ENCODE data around the gene CITED2. TPM values are rescaled to one million over a fixed set of nuclear protein-coding genes. Genes with fewer than 3 reads are reported as not detected.

Gene CITED2
- total and polyA plus RNA-seq, 7 experiments from 2014 or later, result 30.6 to 152 (median 112) TPM

DNA sequence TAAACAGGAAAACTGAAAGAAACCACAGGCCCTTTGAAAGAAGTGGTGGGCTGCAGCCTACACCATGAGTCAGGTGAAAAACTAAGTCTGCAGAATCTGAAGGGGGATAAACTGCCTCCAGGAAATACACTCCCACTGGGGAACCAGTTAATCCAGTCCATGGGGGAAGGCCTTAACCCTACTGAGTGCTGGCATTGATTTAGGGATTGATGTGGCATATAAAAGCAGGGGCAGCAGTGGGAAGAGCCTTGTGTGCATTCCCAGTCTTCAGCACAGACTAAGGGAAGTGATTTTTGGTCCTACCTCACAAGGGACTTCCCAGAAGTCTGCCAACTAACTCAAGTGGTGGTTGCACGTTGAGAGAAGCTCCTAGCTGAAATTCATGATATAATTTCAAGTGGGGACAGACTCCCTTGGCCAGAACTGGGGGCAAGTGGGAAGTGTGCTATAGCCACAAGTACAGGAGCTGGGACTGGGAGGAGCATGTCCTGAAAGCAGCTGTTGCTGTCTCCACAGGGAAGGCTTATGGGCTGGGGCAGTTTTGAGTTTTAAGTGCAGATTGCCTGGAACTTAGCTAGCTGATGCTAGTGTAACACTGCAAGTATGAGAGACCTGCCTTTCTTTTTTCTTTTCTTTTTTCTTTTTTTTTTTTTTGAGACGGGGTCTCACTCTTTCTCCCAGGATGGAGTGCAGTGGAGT lies 31.2 kb downstream of the CITED2 start:
- POLR2A ChIA-PET, result interaction anchor here (1.1 kb wide), 1 partner anchor 13 kb away, joined by 4 read pairs; no protein-coding TSS in a partner anchor
- Mint-ChIP-seq H3K27me3 (no peaks in the 10 kb centered on the region), H3K27ac (peak overlapping the region in 4 of 9 donors; percentile 11 to 54 (median 47))

GRCh38 chr6:139341060-139341459 lies 33.4 kb downstream of the CITED2 start:
- Histone ChIP-seq H3K36me3 (ENCODE audit: control insufficient read depth in 2 of 3, insufficient read depth in 3 of 3, low read length in 3 of 3) (no peaks in the 10 kb centered on the region), H3K4me1 (ENCODE audit: control insufficient read depth in 2 of 2, insufficient read depth in 2 of 2, low read length in 2 of 2) (peaks cover 0 to 16% of the 10 kb centered on the region in 2 donors), H3K9me3 (ENCODE audit: control insufficient read depth in 2 of 3, low read length in 3 of 3) (no peaks in the 10 kb centered on the region), H3K4me3 (ENCODE audit: low read length) (no peak overlapping the region), H3K27ac (ENCODE audit: low read depth, low read length) (no peak overlapping the region), H3K27me3 (ENCODE audit: control insufficient read depth in 2 of 2, insufficient read depth in 2 of 2, low read length in 2 of 2) (no peaks in the 10 kb centered on the region)
- H3K4me3 Mint-ChIP-seq, result no peak overlapping the region
- CTCF ChIA-PET, result interaction anchor here (0.5 to 0.6 kb wide), 2 partner anchors 228 to 525 kb away, joined by 3 read pairs; no protein-coding TSS in a partner anchor
- peaks cover 0 to 11% (median 3%) of the 10 kb centered on the region in 11 donors for H3K9me3 Mint-ChIP-seq
- POLR2A ChIA-PET, result no interaction called here
- intact Hi-C loops (cut with micrococcal nuclease), result no loop called here
- no peak for ATAC-seq
- H3K36me3 Mint-ChIP-seq, result peaks cover 0 to 6% (median 0%) of the 10 kb centered on the region in 5 donors
- no peak for DNase-seq
- H3K27me3 Mint-ChIP-seq, result no peaks in the 10 kb centered on the region
- H3K27ac Mint-ChIP-seq, result no peak overlapping the region
- H3K4me1 Mint-ChIP-seq, result peaks cover 5 to 32% (median 20%) of the 10 kb centered on the region in 7 donors

More for the DNA sequence above, 31.2 kb downstream of the CITED2 start:
- Mint-ChIP-seq H3K36me3 (peaks cover 0 to 6% (median 0%) of the 10 kb centered on the region in 5 donors), H3K4me1 (peaks cover 5 to 28% (median 20%) of the 10 kb centered on the region in 7 donors), H3K9me3 (peaks cover 0 to 11% (median 3%) of the 10 kb centered on the region in 11 donors), H3K4me3 (peak overlapping the region in 5 of 10 donors; percentile 10 to 56 (median 31))
- no peak overlapping the region for H3K27ac ChIP-seq (ENCODE audit: low read depth, low read length)
- DNase-seq (no peak), ATAC-seq (peak; percentile 12)
- no peaks in the 10 kb centered on the region for H3K27me3 ChIP-seq (ENCODE audit: control insufficient read depth in 2 of 2, insufficient read depth in 2 of 2, low read length in 2 of 2)
- peaks cover 0 to 16% of the 10 kb centered on the region in 2 donors for H3K4me1 ChIP-seq (ENCODE audit: control insufficient read depth in 2 of 2, insufficient read depth in 2 of 2, low read length in 2 of 2)
- intact Hi-C loops (cut with micrococcal nuclease), result no loop called here
- H3K4me3 ChIP-seq (ENCODE audit: low read length), result no peak overlapping the region
- CTCF ChIA-PET, result interaction anchor here (0.6 kb wide), 2 partner anchors 8 to 21 kb away, joined by 3 to 4 read pairs; no protein-coding TSS in a partner anchor
- no peaks in the 10 kb centered on the region for H3K36me3 ChIP-seq (ENCODE audit: control insufficient read depth in 2 of 3, insufficient read depth in 3 of 3, low read length in 3 of 3)
- no peaks in the 10 kb centered on the region for H3K9me3 ChIP-seq (ENCODE audit: control insufficient read depth in 2 of 3, low read length in 3 of 3)

- POLR2A ChIA-PET, result no interaction called here
- intact Hi-C loops (cut with micrococcal nuclease), result no loop called here
- CTCF ChIA-PET, result interaction anchor here (1.0 kb wide), 1 partner anchor 119 kb away, joined by 3 read pairs; no protein-coding TSS in a partner anchor
These were observed 35.7 kb downstream of the CITED2 start for GRCh38 chr6:139338795-139339194.

DNA sequence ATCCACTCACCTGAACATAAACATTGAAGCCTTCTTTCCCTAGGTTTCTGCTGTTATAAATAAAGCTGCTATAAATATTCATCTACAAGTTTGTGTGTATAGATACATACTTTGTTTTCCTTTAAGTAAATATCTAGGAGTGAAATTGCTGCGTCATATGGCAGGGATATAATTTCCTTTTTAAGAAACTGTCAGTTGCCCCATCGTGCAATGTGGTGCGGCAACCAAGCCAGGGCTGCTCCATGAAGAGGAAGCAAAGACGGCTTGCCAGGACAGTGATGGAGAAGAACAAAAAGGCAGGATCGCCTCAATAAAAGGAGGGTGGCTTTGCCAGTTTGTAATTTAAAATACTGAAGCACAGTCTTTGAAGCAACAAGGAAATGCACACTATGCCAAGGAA lies 36.6 kb downstream of the CITED2 start:
- no peak for DNase-seq
- H3K4me3 Mint-ChIP-seq, result no peak overlapping the region
- intact Hi-C loops (cut with micrococcal nuclease), result no loop called here
- Histone ChIP-seq H3K9me3 (ENCODE audit: control insufficient read depth in 2 of 3, low read length in 3 of 3) (no peaks in the 10 kb centered on the region), H3K27me3 (ENCODE audit: control insufficient read depth in 2 of 2, insufficient read depth in 2 of 2, low read length in 2 of 2) (no peaks in the 10 kb centered on the region), H3K36me3 (ENCODE audit: control insufficient read depth in 2 of 3, insufficient read depth in 3 of 3, low read length in 3 of 3) (no peaks in the 10 kb centered on the region), H3K4me3 (ENCODE audit: low read length) (no peak overlapping the region), H3K27ac (ENCODE audit: low read depth, low read length) (no peak overlapping the region), H3K4me1 (ENCODE audit: control insufficient read depth in 2 of 2, insufficient read depth in 2 of 2, low read length in 2 of 2) (peaks cover 0 to under 1% of the 10 kb centered on the region in 2 donors)
- ChIA-PET CTCF (no interaction called here), POLR2A (no interaction called here)
- ATAC-seq, result peak; percentile 45
- no peak overlapping the region for H3K27ac Mint-ChIP-seq
- peaks cover 0 to 10% (median 3%) of the 10 kb centered on the region in 11 donors for H3K9me3 Mint-ChIP-seq
- peaks cover 0 to 4% (median 0%) of the 10 kb centered on the region in 5 donors for H3K36me3 Mint-ChIP-seq
- H3K4me1 Mint-ChIP-seq, result peaks cover 4 to 27% (median 5%) of the 10 kb centered on the region in 7 donors
- no peaks in the 10 kb centered on the region for H3K27me3 Mint-ChIP-seq

More at GRCh38 chr6:139338795-139339194, 35.7 kb downstream of the CITED2 start:
- no peak for DNase-seq
- Mint-ChIP-seq H3K27ac (no peak overlapping the region), H3K27me3 (no peaks in the 10 kb centered on the region), H3K4me1 (peaks cover 7 to 33% (median 12%) of the 10 kb centered on the region in 7 donors), H3K9me3 (peaks cover 0 to 11% (median 3%) of the 10 kb centered on the region in 11 donors), H3K36me3 (peaks cover 0 to 4% (median 0%) of the 10 kb centered on the region in 5 donors), H3K4me3 (no peak overlapping the region)
- Histone ChIP-seq H3K4me3 (ENCODE audit: low read length) (no peak overlapping the region), H3K36me3 (ENCODE audit: control insufficient read depth in 2 of 3, insufficient read depth in 3 of 3, low read length in 3 of 3) (no peaks in the 10 kb centered on the region), H3K27ac (ENCODE audit: low read depth, low read length) (no peak overlapping the region), H3K4me1 (ENCODE audit: control insufficient read depth in 2 of 2, insufficient read depth in 2 of 2, low read length in 2 of 2) (peaks cover 0 to 9% of the 10 kb centered on the region in 2 donors), H3K9me3 (ENCODE audit: control insufficient read depth in 2 of 3, low read length in 3 of 3) (no peaks in the 10 kb centered on the region), H3K27me3 (ENCODE audit: control insufficient read depth in 2 of 2, insufficient read depth in 2 of 2, low read length in 2 of 2) (no peaks in the 10 kb centered on the region)
- ATAC-seq, result peak; percentile 36

- ChIA-PET POLR2A (no interaction called here), CTCF (no interaction called here)
- H3K27me3 Mint-ChIP-seq, result no peaks in the 10 kb centered on the region
- intact Hi-C loops (cut with micrococcal nuclease), result no loop called here
- no peak for ATAC-seq
- peaks cover 0 to 26% (median 0%) of the 10 kb centered on the region in 7 donors for H3K4me1 Mint-ChIP-seq
- peaks cover 0 to 3% (median 0%) of the 10 kb centered on the region in 5 donors for H3K36me3 Mint-ChIP-seq
- H3K36me3 ChIP-seq (ENCODE audit: control insufficient read depth in 2 of 3, insufficient read depth in 3 of 3, low read length in 3 of 3), result no peaks in the 10 kb centered on the region
- peak overlapping the region in 2 of 9 donors; percentile 19 to 45 for H3K27ac Mint-ChIP-seq
- H3K9me3 Mint-ChIP-seq, result peaks cover 0 to 5% (median 0%) of the 10 kb centered on the region in 11 donors
- H3K4me3 ChIP-seq (ENCODE audit: low read length), result no peak overlapping the region
- no peaks in the 10 kb centered on the region for H3K4me1 ChIP-seq (ENCODE audit: control insufficient read depth in 2 of 2, insufficient read depth in 2 of 2, low read length in 2 of 2)
- no peaks in the 10 kb centered on the region for H3K9me3 ChIP-seq (ENCODE audit: control insufficient read depth in 2 of 3, low read length in 3 of 3)
- no peak overlapping the region for H3K27ac ChIP-seq (ENCODE audit: low read depth, low read length)
- no peak for DNase-seq
- no peak overlapping the region for H3K4me3 Mint-ChIP-seq
- no peaks in the 10 kb centered on the region for H3K27me3 ChIP-seq (ENCODE audit: control insufficient read depth in 2 of 2, insufficient read depth in 2 of 2, low read length in 2 of 2)
These were observed 37.4 kb downstream of the CITED2 start for GRCh38 chr6:139337001-139337400.

DNA sequence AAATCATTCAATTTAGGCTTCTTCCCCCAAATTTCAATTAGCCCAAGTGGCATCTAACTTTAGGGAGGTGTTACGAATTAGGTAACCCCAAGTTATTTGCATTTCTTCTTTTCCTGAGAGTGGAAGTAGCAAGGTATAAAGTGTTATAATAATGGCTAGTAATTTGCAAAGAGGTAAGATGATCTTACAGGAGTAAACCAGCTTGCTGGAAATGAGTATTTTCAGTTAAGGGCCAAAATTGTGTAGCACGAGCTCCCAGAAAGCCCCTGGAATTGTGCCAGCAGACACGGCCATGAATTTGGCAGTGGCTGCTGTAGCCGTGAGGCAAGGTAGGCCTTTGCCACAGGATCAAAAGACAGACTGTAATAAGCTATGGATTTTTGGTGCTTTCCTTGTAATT lies 38.0 kb downstream of the CITED2 start:
- peaks cover 0 to 26% (median 0%) of the 10 kb centered on the region in 7 donors for H3K4me1 Mint-ChIP-seq
- Histone ChIP-seq H3K27ac (ENCODE audit: low read depth, low read length) (no peak overlapping the region), H3K4me1 (ENCODE audit: control insufficient read depth in 2 of 2, insufficient read depth in 2 of 2, low read length in 2 of 2) (no peaks in the 10 kb centered on the region), H3K36me3 (ENCODE audit: control insufficient read depth in 2 of 3, insufficient read depth in 3 of 3, low read length in 3 of 3) (no peaks in the 10 kb centered on the region), H3K4me3 (ENCODE audit: low read length) (no peak overlapping the region), H3K27me3 (ENCODE audit: control insufficient read depth in 2 of 2, insufficient read depth in 2 of 2, low read length in 2 of 2) (no peaks in the 10 kb centered on the region), H3K9me3 (ENCODE audit: control insufficient read depth in 2 of 3, low read length in 3 of 3) (no peaks in the 10 kb centered on the region)
- H3K27me3 Mint-ChIP-seq, result no peaks in the 10 kb centered on the region
- DNase-seq (no peak), ATAC-seq (no peak)
- intact Hi-C loops (cut with micrococcal nuclease), result no loop called here
- H3K27ac Mint-ChIP-seq, result peak overlapping the region in 1 of 9 donors; percentile 13
- no peak overlapping the region for H3K4me3 Mint-ChIP-seq
- H3K36me3 Mint-ChIP-seq, result peaks cover 0 to 3% (median 0%) of the 10 kb centered on the region in 5 donors
- H3K9me3 Mint-ChIP-seq, result peaks cover 0 to 5% (median 0%) of the 10 kb centered on the region in 11 donors
- ChIA-PET CTCF (no interaction called here), POLR2A (interaction anchor here (0.6 to 1.9 kb wide), 4 partner anchors 11 to 74 kb away, joined by 3 to 5 read pairs (median 4); partner anchors contain the start of gene TXLNB)

Data from naive thymus-derived CD4-positive, alpha-beta T cell (primary cell).